Stimulated activated CD8-positive, alpha-beta memory T cell treated with anti-CD3 and anti-CD28 coated beads, Interleukin-15, amount 100 ng/mL, for 48 hours (primary cell): ENCODE results near the gene THBS2.
"Not testable (repeated sequence)": the region's sequence is repeated elsewhere in the genome, so short reads cannot be mapped to it uniquely, and the experiment has no call there.

Experiments used
- DNase-seq, 2 donors: peaks; one replicate each; pipeline ENCODE4 v3.0.0-alpha.2; 2020; ENCODE audit warnings: low read depth in 2 of 2

The THBS2 gene

DNA sequence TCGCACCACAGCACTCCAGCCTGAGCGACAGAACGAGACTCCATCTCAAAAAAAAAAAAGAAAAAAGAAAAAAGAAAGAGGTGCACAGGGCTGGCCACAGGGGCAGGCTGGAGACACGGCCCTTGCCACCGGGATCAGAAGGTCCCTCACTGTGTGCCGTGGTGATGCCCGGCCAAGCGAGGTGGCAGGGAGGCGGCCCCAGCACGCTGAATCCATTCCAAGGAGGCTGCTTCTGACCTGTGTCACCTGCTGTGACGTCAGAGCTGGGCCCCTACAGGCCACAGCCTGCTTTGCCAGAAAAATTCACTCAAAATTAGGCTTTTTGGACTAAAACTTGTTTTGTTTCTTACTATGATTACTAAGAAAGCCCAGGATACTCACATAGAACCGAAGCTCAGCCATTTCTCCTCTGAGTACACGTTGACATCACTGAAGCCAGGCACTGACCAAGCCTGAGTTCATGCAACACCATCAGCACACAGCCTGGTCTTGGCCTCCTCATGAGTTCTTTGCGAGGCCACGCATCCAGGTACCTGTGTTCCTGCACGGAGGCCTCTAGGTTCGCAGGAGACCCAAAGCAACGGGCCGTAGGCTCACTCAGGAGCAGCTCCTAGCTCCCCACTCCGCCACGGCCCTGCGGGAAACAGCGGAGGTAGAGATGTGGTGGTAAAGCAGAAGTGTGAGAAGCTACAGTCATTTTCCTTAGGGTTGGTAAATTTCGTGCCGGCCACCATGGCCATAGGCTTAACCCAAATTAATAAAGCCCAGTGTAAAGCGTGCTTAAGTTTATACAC is 67.8 kb downstream of the THBS2 start:
- no peak for DNase-seq

DNA sequence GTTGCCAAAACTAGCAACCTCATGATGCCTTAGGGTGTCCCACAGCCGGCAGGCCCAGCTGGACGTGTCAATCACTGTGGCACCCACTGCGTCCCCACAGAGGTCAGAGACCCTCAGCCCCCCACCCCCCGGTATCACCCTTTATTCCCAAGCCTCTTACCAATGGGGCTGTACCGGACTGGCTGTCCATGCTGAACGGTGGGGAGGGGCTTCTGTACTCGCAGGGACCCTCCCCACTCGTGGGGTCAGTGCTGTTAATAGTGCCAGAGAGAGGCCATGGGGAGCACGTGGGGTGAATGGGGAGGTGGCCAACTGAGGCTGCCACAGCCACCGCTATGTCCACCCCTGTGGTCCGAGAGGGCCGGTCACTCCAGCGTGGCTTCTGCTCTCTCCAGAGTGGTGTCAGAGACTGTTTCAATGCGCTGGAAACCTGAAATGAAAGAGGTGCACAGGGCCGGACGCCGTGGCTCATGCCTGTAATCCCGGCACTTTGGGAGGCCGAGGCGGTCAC is 68.6 kb downstream of the THBS2 start:
- no peak for DNase-seq

DNA sequence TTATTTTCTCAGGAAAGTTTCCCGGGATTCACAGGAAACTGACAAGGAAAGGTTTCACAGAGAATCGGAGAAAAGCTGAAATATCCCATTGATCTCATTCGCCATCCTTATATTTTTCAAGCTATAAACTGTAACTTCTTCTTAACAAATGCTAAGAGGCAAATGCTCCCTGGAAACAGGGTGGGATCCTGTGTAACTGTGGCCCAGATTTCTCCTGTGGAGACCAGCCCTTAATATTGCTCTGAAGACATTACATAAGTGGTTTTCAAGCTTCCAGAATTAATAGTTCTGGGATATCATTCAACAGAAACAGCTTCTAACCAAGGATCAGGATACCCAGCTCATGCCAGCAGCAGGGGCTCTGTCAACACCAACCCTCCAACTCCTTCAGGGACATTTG is 69.2 kb downstream of the THBS2 start:
- no peak for DNase-seq

DNA sequence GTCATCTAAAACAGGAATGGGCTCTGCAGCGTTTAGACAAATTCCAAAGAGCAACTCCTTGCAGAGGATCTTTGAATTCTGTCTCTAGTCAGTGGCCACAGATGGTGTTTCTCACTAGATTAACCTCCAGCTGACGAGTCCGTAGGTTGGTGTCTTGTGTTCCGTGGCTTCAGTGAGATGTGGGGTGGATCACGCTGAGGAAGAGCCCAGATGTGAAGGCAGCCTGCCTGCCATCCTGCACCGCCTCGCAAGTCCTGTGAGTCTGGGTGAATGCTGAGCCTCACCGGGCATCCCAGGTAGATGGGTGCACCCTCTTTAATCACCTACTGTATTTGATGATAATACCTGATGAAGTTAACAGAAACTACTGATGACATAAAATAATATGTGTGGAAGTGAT is 70.4 kb downstream of the THBS2 start:
- no peak for DNase-seq

DNA sequence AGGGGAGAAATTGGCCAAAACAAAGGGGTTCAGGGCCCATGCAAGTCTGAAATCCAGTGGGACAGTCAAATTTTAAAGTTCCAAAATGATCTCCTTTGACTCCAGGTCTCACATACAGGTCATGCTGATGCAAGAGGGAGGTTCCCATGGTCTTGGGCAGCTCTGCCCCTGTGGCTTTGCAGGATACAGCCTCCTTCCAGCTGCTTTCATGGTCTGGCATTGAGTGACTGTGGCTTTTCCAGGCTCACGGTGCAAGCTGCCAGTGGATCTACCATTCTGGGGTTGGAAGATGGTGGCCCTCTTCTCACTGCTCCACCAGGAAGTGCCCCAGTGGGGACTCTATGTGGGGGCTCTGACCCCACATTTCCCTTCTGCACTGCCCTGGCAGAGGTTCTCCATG is 73.8 kb downstream of the THBS2 start:
- not testable (repeated sequence) for DNase-seq

DNA sequence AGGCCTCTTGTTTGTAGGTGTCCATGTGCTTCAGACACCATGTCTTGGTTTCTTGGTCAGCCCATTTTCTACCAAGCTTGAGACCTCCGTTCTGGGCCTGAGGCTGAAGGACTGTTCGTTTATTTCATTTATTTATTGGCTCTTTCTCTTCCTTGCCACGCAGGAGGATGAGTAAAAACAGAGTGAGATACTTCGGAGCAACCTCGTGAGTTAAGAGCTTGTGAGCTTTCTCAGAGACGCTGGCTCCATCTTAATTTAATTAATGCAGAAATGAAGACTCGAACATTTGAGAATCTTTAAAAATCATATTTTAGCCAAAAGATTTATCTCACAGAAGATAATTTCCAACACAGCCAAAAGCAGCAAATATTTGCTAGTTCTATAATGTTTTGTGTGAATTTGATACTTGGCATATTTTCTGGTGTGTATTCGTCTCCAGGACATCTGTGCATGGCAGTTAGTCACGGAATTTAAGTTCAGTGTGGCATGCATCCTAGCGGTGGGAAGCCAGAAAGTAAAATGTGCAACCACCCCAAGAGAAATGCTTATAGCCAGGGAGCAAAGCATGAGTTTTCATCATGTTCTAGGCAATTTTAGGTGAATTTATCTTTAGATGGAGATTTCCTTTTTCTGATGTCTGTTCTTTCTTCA is 76.0 kb downstream of the THBS2 start:
- DNase-seq, result no peak

DNA sequence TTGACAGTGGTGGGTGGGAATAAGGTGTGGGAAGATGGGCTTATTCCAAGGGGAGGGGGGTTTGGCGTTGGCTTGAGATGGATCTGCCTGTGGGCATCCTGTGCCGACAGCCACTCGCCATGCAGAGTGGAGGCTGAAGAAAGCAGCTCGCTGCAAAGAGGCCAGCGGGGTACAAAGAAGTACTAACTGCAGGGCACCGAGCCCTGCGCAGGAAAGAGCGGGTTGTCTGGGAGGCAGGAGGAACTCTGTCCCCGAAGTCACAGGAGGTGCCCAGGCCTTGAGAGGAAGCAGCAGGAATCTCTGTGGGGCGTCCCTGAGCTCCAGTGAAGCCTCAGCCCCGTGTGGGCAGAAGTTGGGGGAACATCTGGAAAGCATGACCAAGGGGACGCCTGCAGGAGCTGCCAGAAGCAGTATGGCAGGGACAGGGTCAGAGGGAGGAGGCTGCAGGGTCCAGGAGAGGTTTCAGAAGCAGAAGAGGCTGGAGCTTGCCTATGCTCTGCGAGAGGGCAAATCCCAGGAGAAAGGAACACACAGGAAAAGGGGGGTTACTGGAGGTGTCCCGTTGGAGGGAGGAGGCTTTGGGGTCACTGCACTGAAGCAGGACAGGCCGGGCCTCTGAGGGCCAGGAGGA is 77.2 kb downstream of the THBS2 start:
- no peak for DNase-seq

DNA sequence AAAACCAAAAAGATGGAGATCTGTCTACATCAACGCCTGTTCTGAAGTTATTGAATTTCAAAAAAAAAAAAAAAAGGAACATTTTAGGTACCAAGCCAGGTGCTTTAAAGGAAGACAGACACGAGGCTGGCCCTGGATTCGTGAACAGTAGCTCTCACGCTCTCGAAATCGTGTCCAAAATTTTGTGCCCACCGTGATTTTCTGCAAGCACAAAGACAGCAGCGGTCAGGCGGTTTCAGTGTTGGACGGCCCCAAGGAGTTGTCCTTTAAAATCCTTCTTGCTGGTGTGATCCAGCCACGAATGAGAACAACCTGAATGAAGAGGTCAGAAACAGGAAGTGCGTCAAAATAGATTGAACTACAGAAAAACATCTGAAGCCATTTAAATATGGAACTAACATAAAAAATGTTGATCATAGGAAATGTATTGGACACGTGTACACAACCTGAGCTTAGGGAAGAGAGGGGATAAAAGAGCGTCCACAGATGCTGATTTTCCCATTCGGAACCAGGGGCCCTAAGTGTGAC is 78.2 kb downstream of the THBS2 start:
- no peak for DNase-seq

DNA sequence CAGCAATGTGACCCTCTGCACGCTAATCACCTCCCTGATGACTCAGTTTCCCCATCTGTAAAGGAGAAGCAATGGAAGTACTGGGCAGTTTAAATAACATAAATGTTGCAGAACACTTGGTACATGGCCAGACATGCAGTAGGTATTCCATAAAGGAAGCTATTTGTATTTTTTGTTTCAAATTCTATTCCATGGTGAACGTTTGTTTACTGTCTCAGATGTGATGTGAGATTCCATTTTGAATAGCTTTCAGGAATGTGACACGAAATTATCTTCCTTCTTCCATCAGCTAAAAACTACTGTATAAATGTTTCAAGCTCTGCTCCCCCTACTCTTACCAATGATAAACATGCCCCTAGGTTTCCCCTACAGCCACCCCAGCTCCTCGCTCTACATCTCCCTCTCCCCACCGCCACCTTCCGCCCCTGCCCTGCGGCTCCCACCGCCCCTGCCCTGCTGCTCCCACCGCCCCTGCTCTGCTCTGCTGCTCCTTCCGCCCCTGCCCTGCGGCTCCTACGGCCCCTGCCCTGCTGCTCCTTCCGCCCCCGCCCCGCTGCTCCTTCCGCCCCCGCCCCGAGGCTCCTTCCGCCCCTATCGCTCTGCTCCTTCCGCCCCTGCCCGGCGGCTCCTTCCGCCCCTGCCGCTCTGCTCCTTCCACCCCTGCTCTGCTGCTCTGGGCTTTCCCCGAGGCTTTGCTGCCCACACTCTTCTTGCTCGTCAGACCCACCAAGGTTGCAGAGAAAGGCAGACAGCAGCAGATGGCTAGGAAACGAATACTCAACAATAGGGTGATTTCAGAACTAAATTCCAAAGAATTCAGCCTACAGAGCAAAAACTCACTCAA is 78.9 kb downstream of the THBS2 start:
- DNase-seq, result no peak

DNA sequence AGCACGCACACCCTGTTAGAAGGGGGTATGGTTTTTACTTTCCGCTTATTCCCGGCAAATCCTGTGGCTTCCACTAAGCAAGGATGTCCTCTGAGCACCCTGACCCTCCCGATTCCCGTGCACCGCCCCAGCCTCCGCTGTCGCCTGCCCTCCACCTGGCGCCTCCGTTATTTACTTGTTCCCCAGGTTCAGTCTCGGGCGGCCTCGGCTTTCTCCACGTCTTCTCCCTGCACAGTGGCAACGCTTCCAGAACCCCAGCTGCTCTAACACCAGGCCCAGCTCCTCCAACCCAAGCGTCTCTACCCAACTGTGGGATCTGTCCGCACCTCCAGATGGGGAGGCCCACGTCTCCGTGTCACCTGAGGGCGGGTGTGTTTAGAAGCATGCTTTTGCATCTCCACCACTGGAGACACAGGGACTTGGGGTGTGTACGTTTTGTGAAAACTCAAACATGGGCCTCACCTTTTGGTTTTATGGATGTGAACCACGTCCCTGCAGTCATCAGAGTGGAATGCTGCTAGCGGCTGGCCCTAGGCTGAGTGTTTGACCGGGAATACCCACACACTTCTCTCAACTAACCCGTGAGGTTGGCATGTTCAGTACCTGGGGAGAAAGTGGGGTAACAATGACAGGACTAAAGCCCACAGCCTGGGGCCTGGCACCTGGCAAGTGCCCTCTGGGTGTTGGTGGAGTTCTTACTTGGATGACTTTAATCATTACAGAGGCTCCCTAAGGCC is 79.9 kb downstream of the THBS2 start:
- no peak for DNase-seq

DNA sequence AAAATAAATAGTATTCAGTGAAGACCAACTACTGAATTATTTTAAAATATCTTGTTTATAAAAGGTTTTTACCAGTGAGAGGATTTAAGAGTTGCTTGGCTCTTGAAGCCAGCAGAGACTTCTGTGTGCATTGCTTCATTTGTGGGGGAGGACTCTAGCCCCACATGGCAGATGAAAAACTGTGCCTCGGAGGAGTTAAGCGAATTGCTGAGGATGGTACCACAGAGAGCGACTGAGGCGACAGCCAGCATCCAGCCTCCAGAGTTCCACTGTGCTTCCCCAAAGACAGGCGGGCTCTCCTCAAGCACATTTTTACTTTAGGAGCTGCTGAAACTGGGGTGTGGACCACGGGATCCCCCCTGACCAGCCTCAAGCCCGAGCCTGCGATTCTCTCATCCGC is 80.7 kb downstream of the THBS2 start:
- DNase-seq, result no peak

DNA sequence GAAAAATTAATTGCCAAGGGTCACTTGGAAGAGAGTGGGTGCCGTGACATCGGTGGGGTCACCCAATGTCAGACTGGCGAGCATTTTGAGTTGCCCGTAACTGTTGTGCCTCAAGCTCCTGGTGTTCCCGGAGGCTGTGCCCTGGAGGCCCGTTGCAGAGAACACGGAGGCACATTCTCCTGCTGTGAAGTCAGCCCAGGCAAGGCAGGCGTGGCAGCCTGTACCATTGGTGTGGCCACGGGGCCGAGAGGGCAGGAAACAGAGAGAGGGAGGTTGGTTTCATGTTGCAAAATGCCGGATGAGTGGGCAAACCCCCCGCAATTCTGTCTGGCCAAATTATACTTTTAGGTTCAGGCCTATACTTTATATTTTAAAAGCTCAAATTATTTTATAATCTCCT is 81.2 kb downstream of the THBS2 start:
- no peak for DNase-seq

DNA sequence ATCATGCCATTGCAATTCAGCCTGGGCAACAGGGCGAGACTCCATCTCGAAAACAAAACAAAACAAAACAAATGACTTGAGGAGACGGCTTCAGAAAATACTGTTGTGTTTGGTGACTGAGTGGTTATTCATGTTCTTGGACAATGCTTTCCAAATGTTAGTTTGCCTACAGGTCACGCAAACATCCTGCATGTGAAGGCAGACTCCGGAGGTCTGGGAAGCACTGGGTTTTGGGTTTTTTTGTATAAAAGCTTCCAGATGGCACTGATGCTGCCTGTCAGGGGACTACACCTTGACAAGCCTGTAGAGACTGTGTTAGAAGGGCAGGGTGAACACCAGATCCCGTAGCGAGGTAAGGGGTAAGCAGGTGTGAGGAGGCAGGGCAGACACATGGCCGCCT is 81.7 kb downstream of the THBS2 start:
- no peak for DNase-seq

DNA sequence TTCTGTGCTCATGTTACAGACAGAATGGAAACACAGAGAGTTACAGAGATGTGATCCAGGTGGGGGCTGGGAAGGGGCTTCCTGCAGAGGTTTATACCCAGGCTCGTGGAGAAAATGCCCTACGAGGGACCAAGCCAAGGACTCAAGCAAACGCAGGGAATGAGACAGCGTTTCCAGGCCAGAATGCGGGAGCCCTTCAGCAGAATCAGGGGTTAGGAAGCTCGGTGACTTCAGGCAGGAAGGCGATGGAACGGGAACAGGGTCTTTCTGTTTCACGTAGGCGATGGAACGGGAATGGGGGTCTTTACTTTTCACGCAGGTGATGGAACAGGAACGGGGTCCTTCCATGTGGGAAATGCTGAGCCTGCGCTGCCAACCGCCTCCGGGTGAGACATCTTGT is 82.6 kb downstream of the THBS2 start:
- no peak for DNase-seq

DNA sequence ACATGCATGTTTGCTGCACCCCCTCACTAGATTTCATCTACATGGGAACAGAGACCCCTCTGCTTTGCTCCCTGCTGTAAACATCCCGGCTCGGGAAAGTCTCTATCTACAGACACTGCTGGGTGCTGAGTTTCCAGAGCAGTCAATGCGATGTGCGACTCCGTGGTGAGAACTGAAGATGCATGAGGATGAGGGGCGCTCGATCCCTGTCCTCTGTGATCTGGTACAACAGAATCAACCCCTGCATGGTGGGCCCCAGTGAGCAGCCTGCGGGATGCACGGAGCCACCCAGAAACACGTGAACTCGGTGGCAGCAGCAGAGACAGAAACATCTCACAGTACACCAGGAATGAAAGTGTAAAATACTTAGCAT is 83.1 kb downstream of the THBS2 start:
- no peak for DNase-seq

DNA sequence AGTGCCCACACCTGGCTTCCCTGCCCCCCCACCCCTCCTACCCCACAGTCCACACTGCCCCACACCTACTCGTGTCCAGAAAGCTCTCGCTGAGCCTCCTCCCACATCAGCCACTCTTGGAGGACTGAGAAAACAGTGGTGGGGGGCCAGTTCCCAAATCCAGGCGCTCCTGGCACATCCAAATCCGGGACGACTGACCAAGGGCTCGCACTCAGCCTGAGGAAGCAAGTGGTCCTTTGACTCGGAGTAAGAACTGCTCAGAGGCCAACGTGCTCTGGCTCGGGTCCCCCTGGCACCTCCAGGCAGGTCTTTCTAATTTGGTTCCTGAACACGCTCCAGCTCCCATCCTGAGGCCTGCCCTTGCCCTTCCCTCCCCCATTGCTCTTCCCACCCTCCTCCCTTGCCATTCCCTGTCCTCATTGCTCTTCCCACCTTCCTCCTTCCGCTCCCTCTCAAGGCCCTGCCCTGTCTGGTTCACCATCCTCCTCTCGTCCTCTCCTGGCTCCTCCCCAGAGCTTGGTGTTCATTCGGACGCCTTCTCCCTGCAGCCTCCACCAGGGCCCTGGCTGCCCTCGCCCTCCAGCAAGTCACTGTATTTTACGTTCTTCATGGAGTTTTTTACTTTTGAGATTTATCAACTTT is 83.6 kb downstream of the THBS2 start:
- no peak for DNase-seq

DNA sequence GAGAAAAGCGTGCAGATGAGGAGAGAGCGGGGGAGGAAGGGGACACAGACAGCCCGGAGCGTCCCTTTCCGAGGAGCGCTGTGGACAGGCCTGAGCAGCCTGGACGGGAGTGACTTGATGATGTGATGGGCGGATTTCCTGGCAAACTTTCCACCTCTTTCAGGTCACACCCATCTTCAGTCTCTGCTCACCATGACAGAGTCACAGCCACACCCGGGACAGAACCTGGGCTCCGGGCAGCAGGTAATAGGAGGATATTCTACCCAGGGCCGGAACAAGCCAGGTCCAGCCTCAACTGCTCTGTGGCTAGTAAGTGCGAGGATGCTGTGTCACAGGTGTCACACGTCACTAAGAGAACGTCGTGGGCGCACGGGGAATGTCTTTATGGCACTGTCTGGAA is 84.3 kb downstream of the THBS2 start:
- no peak for DNase-seq

DNA sequence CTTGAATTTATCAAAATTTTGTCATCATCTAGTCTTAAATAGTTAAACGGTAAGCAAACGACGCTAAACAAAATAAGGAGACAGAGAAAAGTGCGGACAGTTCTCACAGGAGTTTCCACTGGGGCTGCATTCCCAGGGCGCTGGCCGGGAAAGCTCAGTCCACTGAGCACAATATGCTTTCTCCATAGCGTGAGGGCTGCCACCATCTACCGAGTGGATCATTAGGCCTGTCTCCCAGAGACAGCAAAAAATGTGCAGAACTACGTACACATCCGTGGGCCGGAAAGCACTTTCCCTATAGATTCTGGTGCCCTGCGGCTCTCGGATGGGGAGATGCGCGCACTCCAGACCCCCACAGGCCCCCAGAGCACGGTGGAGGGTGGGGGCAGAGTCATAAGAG is 84.9 kb downstream of the THBS2 start:
- no peak for DNase-seq

DNA sequence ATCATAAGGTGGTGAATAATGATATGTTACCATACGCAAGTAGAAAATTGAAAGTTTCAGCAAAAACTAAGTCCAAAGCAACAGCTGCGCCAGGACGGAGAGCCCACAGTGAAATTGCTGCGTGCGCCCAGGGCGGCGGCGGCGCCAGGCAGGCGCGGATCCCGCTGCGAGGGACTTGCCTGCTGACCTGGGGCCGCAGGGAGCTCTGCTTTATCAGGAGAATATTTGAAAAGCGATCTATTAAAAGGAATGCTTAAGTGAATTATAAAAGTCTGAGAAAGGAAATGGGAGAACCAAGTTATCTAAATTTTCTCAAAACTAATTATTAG is 85.4 kb downstream of the THBS2 start:
- no peak for DNase-seq

DNA sequence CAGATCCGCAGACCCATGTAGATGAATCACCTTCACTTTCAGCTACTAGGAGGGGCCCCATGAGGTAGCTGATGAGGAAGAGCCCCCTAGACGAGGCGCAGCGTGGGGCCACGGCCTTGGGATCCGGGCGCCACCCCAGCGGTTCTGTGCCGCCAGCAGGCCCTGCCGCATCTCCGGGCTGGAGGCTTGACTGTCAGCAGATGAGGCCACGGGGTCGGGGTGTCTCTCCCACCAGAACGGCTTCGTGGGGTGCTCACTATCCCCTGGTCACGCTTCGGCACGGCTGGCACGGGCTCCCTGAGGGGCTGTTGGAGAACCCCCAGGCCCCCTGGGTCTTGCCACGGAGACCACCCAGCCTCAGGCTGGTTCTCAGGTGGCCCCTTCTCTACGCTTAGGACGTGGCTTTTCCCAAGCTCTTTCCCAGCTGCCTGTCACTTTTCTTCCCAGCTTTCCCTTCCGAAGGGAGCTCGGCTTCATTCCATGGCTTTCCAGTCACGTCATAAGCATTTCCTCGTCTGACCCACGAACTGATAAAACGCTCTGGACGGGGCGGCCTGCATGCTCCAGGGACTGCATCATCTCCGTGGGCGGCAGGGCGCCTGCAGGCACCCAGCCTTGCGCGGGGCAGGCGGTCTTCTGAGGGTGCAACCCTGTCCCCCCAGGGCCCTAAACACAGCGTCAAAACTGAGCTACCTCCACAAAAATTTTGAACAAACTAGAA is 85.9 kb downstream of the THBS2 start:
- no peak for DNase-seq
